ENCODE results near the gene MAP3K2. TPM values are rescaled to one million over a fixed set of nuclear protein-coding genes. Genes with fewer than 3 reads are reported as not detected.

MAP3K2 gene
- total RNA-seq, 4 donors from 2014 or later, result 52.7 to 96.2 (median 54.2) TPM

DNA sequence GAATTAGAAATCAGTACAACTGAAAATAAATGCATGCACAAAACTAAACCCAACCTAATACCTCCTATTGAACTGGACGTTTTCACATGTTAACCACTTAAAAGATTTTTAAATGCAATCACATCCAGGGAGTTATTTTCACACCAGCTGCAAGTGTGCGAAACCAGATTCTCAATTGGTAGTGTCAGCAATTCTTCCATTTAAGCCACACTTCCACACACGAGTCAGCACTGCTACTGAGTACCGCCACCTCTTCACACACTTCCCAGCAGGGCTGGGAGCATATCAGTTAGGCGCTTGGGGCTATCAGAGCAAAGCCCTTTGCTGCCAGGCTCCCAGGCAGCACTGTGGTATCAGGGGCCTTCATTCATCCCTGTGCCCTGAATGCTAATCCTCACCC lies 108.0 kb downstream of the MAP3K2 start:
- ATAC-seq, result no peak
- Histone ChIP-seq H3K4me3 (no peak overlapping the region), H3K27ac (no peak overlapping the region), H3K4me1 (no peaks in the 10 kb centered on the region), H3K36me3 (peaks cover 0 to 97% of the 10 kb centered on the region in 2 donors), H3K9me3 (no peaks in the 10 kb centered on the region), H3K27me3 (no peaks in the 10 kb centered on the region)
- 67 to 77% methylated on average over 1 to 3 of the region's 5 CpGs for WGBS, 2 donors (ENCODE audit: low coverage in 1 of 2)
- TF ChIP-seq, protein P1, sequence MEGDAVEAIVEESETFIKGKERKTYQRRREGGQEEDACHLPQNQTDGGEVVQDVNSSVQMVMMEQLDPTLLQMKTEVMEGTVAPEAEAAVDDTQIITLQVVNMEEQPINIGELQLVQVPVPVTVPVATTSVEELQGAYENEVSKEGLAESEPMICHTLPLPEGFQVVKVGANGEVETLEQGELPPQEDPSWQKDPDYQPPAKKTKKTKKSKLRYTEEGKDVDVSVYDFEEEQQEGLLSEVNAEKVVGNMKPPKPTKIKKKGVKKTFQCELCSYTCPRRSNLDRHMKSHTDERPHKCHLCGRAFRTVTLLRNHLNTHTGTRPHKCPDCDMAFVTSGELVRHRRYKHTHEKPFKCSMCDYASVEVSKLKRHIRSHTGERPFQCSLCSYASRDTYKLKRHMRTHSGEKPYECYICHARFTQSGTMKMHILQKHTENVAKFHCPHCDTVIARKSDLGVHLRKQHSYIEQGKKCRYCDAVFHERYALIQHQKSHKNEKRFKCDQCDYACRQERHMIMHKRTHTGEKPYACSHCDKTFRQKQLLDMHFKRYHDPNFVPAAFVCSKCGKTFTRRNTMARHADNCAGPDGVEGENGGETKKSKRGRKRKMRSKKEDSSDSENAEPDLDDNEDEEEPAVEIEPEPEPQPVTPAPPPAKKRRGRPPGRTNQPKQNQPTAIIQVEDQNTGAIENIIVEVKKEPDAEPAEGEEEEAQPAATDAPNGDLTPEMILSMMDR (IDR thresholded peaks at IDR 0.05), result no peak
- TF ChIP-seq EP300 (IDR thresholded peaks at IDR 0.05) (no peak), POLR2A (IDR thresholded peaks at IDR 0.05) (no peak), POLR2AphosphoS5 (IDR thresholded peaks at IDR 0.05) (no peak)

DNA sequence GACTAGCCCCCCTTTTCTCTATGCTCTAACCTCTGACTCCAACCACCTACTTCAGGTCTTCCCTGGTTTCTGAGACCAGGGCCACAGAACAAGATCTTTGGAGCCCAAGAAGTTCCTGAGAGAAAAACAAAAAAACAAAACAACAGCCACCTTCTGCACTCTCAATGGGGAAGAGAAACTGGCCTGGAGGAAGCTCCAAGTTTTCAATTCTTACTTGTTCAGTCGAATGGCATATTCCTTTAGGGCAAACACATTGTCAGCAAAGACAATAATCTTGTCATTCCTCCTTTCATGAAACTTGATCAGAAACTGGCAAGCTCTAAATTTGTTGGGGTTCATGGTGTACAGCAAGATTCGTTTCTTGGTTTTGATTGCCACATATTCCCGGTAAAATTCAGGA lies 108.8 kb downstream of the MAP3K2 start:
- Histone ChIP-seq H3K27ac (no peak overlapping the region), H3K36me3 (peaks cover 0 to 97% of the 10 kb centered on the region in 2 donors), H3K9me3 (no peaks in the 10 kb centered on the region), H3K27me3 (no peaks in the 10 kb centered on the region), H3K4me3 (no peak overlapping the region), H3K4me1 (no peaks in the 10 kb centered on the region)
- WGBS, 2 donors (ENCODE audit: low coverage in 1 of 2), result 79 to 85% methylated on average over 3 of the region's 3 CpGs
- no peak for TF ChIP-seq POLR2A (IDR thresholded peaks at IDR 0.05)
- no peak for TF ChIP-seq POLR2AphosphoS5 (IDR thresholded peaks at IDR 0.05)
- no peak for ATAC-seq

GRCh38 chr2:127277028-127277427 lies 110.7 kb downstream of the MAP3K2 start:
- Histone ChIP-seq H3K4me1 (no peaks in the 10 kb centered on the region), H3K9me3 (no peaks in the 10 kb centered on the region), H3K27me3 (no peaks in the 10 kb centered on the region), H3K4me3 (no peak overlapping the region), H3K27ac (no peak overlapping the region), H3K36me3 (peaks cover 4 to 97% of the 10 kb centered on the region in 2 donors)
- TF ChIP-seq, protein P1 (IDR thresholded peaks at IDR 0.05), result no peak
- TF ChIP-seq POLR2A (IDR thresholded peaks at IDR 0.05), result no peak
- TF ChIP-seq POLR2AphosphoS5 (IDR thresholded peaks at IDR 0.05), result no peak
- no peak for TF ChIP-seq EP300 (IDR thresholded peaks at IDR 0.05)
- no peak for ATAC-seq
- 60 to 70% methylated on average over 2 of the region's 2 CpGs for WGBS, 2 donors (ENCODE audit: low coverage in 1 of 2)

- H3K27ac ChIP-seq, result no peak overlapping the region
- no peak overlapping the region for H3K4me3 ChIP-seq
- peaks cover 4 to 100% of the 10 kb centered on the region in 2 donors for H3K36me3 ChIP-seq
- TF ChIP-seq EP300 (IDR thresholded peaks at IDR 0.05), result no peak
- no peak for TF ChIP-seq POLR2A (IDR thresholded peaks at IDR 0.05)
- TF ChIP-seq, protein P1 (IDR thresholded peaks at IDR 0.05), result no peak
- no peak for TF ChIP-seq POLR2AphosphoS5 (IDR thresholded peaks at IDR 0.05)
- 93% methylated on average over 5 of the region's 9 CpGs; no CpG with 5 or more reads in 1 of the 2 donors for WGBS, 2 donors (ENCODE audit: low coverage in 1 of 2)
- no peaks in the 10 kb centered on the region for H3K4me1 ChIP-seq
- no peak for ATAC-seq
- no peaks in the 10 kb centered on the region for H3K9me3 ChIP-seq
- H3K27me3 ChIP-seq, result no peaks in the 10 kb centered on the region
Measured at GRCh38 chr2:127275789-127276188, 112.0 kb downstream of the MAP3K2 start.

- H3K36me3 ChIP-seq, result peaks cover 4 to 100% of the 10 kb centered on the region in 2 donors
- H3K27ac ChIP-seq, result no peak overlapping the region
- TF ChIP-seq EP300 (IDR thresholded peaks at IDR 0.05), result no peak
- TF ChIP-seq POLR2AphosphoS5 (IDR thresholded peaks at IDR 0.05), result no peak
- TF ChIP-seq, protein P1 (IDR thresholded peaks at IDR 0.05), result no peak
- no peak for TF ChIP-seq POLR2A (IDR thresholded peaks at IDR 0.05)
- H3K4me3 ChIP-seq, result no peak overlapping the region
- no peaks in the 10 kb centered on the region for H3K27me3 ChIP-seq
- 80 to 82% methylated on average over 1 to 3 of the region's 3 CpGs for WGBS, 2 donors (ENCODE audit: low coverage in 1 of 2)
- no peak for ATAC-seq
- no peaks in the 10 kb centered on the region for H3K4me1 ChIP-seq
- no peaks in the 10 kb centered on the region for H3K9me3 ChIP-seq
Measured at GRCh38 chr2:127275356-127275755, 112.4 kb downstream of the MAP3K2 start.
